Measurements from ENCODE around the gene ITGA2. TPM values are rescaled to one million over a fixed set of nuclear protein-coding genes. Genes with fewer than 3 reads are reported as not detected.

Gene ITGA2
- total RNA-seq, 1 donor from 2014 or later, result 4.7 TPM

DNA sequence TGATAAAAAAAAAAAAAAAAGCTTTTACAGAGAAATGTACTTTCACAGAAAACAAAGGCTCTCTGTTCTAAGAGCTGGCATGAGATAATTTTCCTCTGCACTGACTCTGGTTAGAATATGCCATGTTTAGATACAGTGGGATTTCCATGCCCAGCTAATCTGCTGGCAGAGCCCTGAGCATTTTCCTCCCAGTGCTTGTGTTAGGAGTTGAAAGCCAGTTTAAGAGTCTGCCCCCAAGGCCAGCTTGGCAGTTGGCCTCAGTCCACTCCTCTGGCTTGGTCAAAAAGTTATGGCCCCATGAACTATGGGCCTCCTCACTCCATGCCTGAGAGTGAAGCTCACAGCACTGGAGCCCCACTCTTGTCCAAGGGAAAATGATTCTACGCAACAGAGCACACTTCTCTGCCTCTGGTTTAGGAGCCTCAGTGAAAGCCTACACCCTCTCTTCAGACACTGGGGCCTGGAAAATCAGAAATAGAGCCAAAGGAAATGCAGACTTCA is 98.5 kb downstream of the ITGA2 start:
- Mint-ChIP-seq H3K4me3 (no peak overlapping the region), H3K27ac (no peak overlapping the region), H3K36me3 (no peaks in the 10 kb centered on the region), H3K27me3 (ENCODE audit: low read depth) (no peaks in the 10 kb centered on the region), H3K9me3 (no peaks in the 10 kb centered on the region), H3K4me1 (peaks cover 17% of the 10 kb centered on the region)
- DNase-seq (ENCODE audit: low spot score in 2 of 2, unreplicated experiment in 2 of 2), result no peak
- TF ChIP-seq, protein P1, sequence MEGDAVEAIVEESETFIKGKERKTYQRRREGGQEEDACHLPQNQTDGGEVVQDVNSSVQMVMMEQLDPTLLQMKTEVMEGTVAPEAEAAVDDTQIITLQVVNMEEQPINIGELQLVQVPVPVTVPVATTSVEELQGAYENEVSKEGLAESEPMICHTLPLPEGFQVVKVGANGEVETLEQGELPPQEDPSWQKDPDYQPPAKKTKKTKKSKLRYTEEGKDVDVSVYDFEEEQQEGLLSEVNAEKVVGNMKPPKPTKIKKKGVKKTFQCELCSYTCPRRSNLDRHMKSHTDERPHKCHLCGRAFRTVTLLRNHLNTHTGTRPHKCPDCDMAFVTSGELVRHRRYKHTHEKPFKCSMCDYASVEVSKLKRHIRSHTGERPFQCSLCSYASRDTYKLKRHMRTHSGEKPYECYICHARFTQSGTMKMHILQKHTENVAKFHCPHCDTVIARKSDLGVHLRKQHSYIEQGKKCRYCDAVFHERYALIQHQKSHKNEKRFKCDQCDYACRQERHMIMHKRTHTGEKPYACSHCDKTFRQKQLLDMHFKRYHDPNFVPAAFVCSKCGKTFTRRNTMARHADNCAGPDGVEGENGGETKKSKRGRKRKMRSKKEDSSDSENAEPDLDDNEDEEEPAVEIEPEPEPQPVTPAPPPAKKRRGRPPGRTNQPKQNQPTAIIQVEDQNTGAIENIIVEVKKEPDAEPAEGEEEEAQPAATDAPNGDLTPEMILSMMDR (IDR thresholded peaks at IDR 0.05; ENCODE audit: unreplicated experiment), result no peak

DNA sequence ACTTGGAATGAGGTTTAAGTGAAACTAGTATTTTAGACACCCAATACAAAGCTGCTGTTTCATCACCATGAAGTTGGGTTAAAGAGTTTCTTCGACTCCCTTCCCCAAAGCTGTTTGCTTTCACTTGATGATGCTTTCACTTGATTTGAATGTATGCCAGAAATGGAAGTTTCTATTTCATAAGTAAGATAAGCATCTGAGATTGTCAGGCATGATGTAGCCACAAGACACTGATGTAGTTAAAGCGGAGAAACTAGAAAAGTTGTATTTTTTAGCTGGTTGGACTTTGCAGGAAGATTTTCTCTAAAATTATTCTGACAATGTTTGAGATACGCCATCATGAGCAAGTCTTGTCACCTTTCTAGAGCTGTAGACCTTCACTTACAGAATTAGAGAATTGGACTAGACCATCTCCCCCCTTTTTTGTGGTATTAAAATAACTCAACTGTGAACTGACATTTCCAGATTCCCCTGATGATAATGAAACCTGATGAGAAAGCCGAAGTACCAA is 100.4 kb downstream of the ITGA2 start:
- Mint-ChIP-seq H3K4me3 (no peak overlapping the region), H3K4me1 (peaks cover 17% of the 10 kb centered on the region), H3K9me3 (no peaks in the 10 kb centered on the region), H3K27ac (peak overlapping the region; percentile 5), H3K27me3 (ENCODE audit: low read depth) (no peaks in the 10 kb centered on the region), H3K36me3 (no peaks in the 10 kb centered on the region)
- TF ChIP-seq, protein P1 (IDR thresholded peaks at IDR 0.05; ENCODE audit: unreplicated experiment), result no peak
- no peak for DNase-seq (ENCODE audit: low spot score in 2 of 2, unreplicated experiment in 2 of 2)

GRCh38 chr5:53090229-53090628 is 101.1 kb downstream of the ITGA2 start:
- Mint-ChIP-seq H3K9me3 (no peaks in the 10 kb centered on the region), H3K36me3 (no peaks in the 10 kb centered on the region), H3K4me3 (no peak overlapping the region), H3K27me3 (ENCODE audit: low read depth) (no peaks in the 10 kb centered on the region), H3K4me1 (peaks cover 17% of the 10 kb centered on the region), H3K27ac (peak overlapping the region; percentile 16)
- no peak for DNase-seq (ENCODE audit: low spot score in 2 of 2, unreplicated experiment in 2 of 2)
- TF ChIP-seq, protein P1 (IDR thresholded peaks at IDR 0.05; ENCODE audit: unreplicated experiment), result no peak

DNA sequence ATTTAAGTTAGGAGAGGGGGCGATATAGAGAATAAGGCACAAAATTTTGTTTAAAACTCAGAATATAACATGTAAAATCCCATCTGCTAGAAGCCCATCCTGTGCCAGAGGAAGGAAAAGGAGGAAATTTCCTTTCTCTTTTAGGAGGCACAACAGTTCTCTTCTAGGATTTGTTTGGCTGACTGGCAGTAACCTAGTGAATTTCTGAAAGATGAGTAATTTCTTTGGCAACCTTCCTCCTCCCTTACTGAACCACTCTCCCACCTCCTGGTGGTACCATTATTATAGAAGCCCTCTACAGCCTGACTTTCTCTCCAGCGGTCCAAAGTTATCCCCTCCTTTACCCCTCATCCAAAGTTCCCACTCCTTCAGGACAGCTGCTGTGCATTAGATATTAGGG is 102.1 kb downstream of the ITGA2 start:
- no peaks in the 10 kb centered on the region for H3K27me3 Mint-ChIP-seq (ENCODE audit: low read depth)
- peaks cover 17% of the 10 kb centered on the region for H3K4me1 Mint-ChIP-seq
- H3K27ac Mint-ChIP-seq, result no peak overlapping the region
- TF ChIP-seq, protein P1 (IDR thresholded peaks at IDR 0.05; ENCODE audit: unreplicated experiment), result no peak
- H3K4me3 Mint-ChIP-seq, result no peak overlapping the region
- no peak for DNase-seq (ENCODE audit: low spot score in 2 of 2, unreplicated experiment in 2 of 2)
- no peaks in the 10 kb centered on the region for H3K9me3 Mint-ChIP-seq
- no peaks in the 10 kb centered on the region for H3K36me3 Mint-ChIP-seq

- H3K36me3 Mint-ChIP-seq, result no peaks in the 10 kb centered on the region
- H3K9me3 Mint-ChIP-seq, result no peaks in the 10 kb centered on the region
- no peak overlapping the region for H3K4me3 Mint-ChIP-seq
- peaks cover 17% of the 10 kb centered on the region for H3K4me1 Mint-ChIP-seq
- no peak for DNase-seq (ENCODE audit: low spot score in 2 of 2, unreplicated experiment in 2 of 2)
- H3K27me3 Mint-ChIP-seq (ENCODE audit: low read depth), result no peaks in the 10 kb centered on the region
- TF ChIP-seq, protein P1 (IDR thresholded peaks at IDR 0.05; ENCODE audit: unreplicated experiment), result no peak
- H3K27ac Mint-ChIP-seq, result no peak overlapping the region
Observed at GRCh38 chr5:53092242-53092641, 103.1 kb downstream of the ITGA2 start.

- H3K4me1 Mint-ChIP-seq, result peaks cover 10% of the 10 kb centered on the region
- H3K27me3 Mint-ChIP-seq (ENCODE audit: low read depth), result no peaks in the 10 kb centered on the region
- peaks cover 9% of the 10 kb centered on the region for H3K36me3 Mint-ChIP-seq
- H3K4me3 Mint-ChIP-seq, result no peak overlapping the region
- no peak for DNase-seq (ENCODE audit: low spot score in 2 of 2, unreplicated experiment in 2 of 2)
- TF ChIP-seq, protein P1 (IDR thresholded peaks at IDR 0.05; ENCODE audit: unreplicated experiment), result no peak
- H3K27ac Mint-ChIP-seq, result no peak overlapping the region
- H3K9me3 Mint-ChIP-seq, result no peaks in the 10 kb centered on the region
Observed at GRCh38 chr5:53095217-53095616, 106.1 kb downstream of the ITGA2 start.
